Kidney (tissue), 22 donors: ENCODE results near the gene GZMA. TPM values are rescaled to one million over a fixed set of nuclear protein-coding genes. Genes with fewer than 3 reads are reported as not detected.
A peak's percentile ranks its signal among the peaks of the same experiment; 100 is the strongest.

Experiments
- DNase-seq, 5 donors: peaks; one replicate each; pipeline ENCODE4 v3.0.0-alpha.2; 2013 to 2020
- FAIRE-seq: peaks from 2 replicates; lab custom pipeline; 2012; peaks lifted over from hg19 to GRCh38; lab: Jason Lieb, UNC
- H3K27ac ChIP-seq, 2 donors: one replicate each; pipeline ENCODE4 v1.7.0; 2013; ENCODE audit warnings: low read depth in 2 of 2, low read length in 2 of 2, inconsistent platforms in 1 of 2
- H3K27me3 ChIP-seq: one replicate; pipeline ENCODE4 v1.7.1; 2013; ENCODE audit warnings: low read length, inconsistent platforms; ENCODE audit not compliant: control insufficient read depth, insufficient read depth
- H3K36me3 ChIP-seq, 3 donors: one replicate each; pipeline versions ENCODE4 v1.7.0 to v1.7.1; 2013; ENCODE audit warnings: low read length in 3 of 3, control low read depth in 1 of 3, inconsistent platforms in 1 of 3; ENCODE audit not compliant: insufficient read depth in 3 of 3, control insufficient read depth in 2 of 3
- H3K4me1 ChIP-seq, 3 donors: one replicate each; pipeline versions ENCODE4 v1.7.0 to v1.7.1; 2013; ENCODE audit warnings: low read length in 3 of 3, inconsistent platforms in 1 of 3, low read depth in 1 of 3; ENCODE audit not compliant: control insufficient read depth in 2 of 3, insufficient read depth in 2 of 3
- H3K4me3 ChIP-seq, 3 donors: one replicate each; pipeline versions ENCODE4 v1.7.0 to v1.8.1; 2013; ENCODE audit warnings: low read length in 3 of 3, control low read depth in 1 of 3, inconsistent platforms in 1 of 3
- H3K9ac ChIP-seq, 3 donors: one replicate each; pipeline versions ENCODE4 v1.7.0 to v1.7.1; 2013; ENCODE audit warnings: low read length in 3 of 3, control low read depth in 1 of 3, inconsistent platforms in 1 of 3
- H3K9me3 ChIP-seq, 3 donors: one replicate each; pipeline versions ENCODE4 v1.7.0 to v1.7.1; 2013; ENCODE audit warnings: low read length in 3 of 3, control low read depth in 1 of 3, inconsistent platforms in 1 of 3; ENCODE audit not compliant: control insufficient read depth in 2 of 3, insufficient read depth in 1 of 3
- intact Hi-C: fragments of 100-400 bp; cut with DNase I; formaldehyde crosslinking; loops from one replicate; pipeline ENCODE4 v1.11.1; 2022
- long read RNA-seq, 10 donors: library from polyadenylated mRNA in 1 of 10; unstranded in 1 of 10; transcript quantifications; one replicate each; pipeline ENCODE4 v2.0.0 and lab custom pipeline, GENCODE V29; 2021 to 2026
- polyA plus RNA-seq: library from polyadenylated mRNA; stranded (reverse); fragments of 350-450 nt; fragmentation: Illumina TruSeq; extraction: RNeasy Lipid Tissue Mini Kit (QIAGEN cat#74804); gene quantifications from one replicate; pipeline ENCODE4 v1.2.3, GENCODE V29; 2014; ENCODE audit warnings: low read depth, low replicate concordance; ENCODE audit not compliant: insufficient read depth
- total RNA-seq: library from RNA; stranded (reverse); fragmentation: NEBNext Ultra II Directional; extraction: Animal tissue kit (Norgen Biotek cat#: 25700); gene quantifications from one replicate; pipeline ENCODE4 v1.2.1, GENCODE V29; 2021
- TF ChIP-seq, protein P1 (sequence below): IDR thresholded peaks from 3 replicates; pipeline ENCODE4 v1.5.1; 2012; ENCODE audit warnings: mild to moderate bottlenecking, moderate library complexity, borderline replicate concordance; ENCODE audit not compliant: insufficient read depth; ENCODE audit errors: extremely low read depth
- donor health status: control.
- donor health status: control.
- donor health status: control.
- donor health status: control.
- donor health status: control.
- donor health status: DM: yes; HTN: yes; CAD: no.
- donor health status: Normal renal cell carcinoma (clear cell type).

The GZMA gene
- total RNA-seq: 6.1 TPM
- 2.2 TPM for polyA plus RNA-seq
- long read RNA-seq, donor 1: 0 reads
- long read RNA-seq, donor 2, partial matches to known transcripts: 0 of 1 reads
- long read RNA-seq, donor 2, other reads (novel, unspliced or antisense): 0 of 1 reads
- long read RNA-seq, donor 3: 0 reads
- long read RNA-seq, donor 4: 0 reads
- long read RNA-seq, donor 5: 0 reads
- long read RNA-seq, donor 6: 0 reads
- long read RNA-seq, donor 7, partial matches to known transcripts: 0 of 1 reads
- long read RNA-seq, donor 7, other reads (novel, unspliced or antisense): 0 of 1 reads
- long read RNA-seq, donor 8, partial matches to known transcripts: 0 of 1 reads
- long read RNA-seq, donor 8, other reads (novel, unspliced or antisense): 0 of 1 reads
- long read RNA-seq, donor 9: 0 reads
- long read RNA-seq, donor 10: 0 reads

DNA sequence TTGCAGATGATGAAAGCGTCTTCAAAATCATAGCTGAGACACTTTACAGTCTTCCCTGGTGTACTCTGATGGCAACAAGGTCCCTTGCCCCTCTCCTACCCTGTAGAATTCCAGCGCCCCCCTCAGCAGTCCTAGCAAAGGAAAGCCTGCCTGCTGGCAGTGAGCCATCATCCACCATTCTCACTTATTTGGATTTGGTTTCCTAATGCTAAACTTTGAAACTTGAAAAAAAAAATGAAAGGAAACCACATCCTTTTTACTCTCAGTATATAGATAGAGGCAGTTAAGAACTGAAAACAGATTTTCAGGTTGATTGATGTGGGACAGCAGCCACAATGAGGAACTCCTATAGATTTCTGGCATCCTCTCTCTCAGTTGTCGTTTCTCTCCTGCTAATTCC lies at the start of gene GZMA:
Gene GZMA (plus strand): TSS at position 299 of the 400 bp plus-strand sequence. CDS start 37 bp downstream, at position 336.
- H3K4me3 ChIP-seq: no peak within 1 kb of the TSS
- FAIRE-seq: no peak
- H3K9ac ChIP-seq: no peak within 1 kb of the TSS
- TF ChIP-seq, protein P1, sequence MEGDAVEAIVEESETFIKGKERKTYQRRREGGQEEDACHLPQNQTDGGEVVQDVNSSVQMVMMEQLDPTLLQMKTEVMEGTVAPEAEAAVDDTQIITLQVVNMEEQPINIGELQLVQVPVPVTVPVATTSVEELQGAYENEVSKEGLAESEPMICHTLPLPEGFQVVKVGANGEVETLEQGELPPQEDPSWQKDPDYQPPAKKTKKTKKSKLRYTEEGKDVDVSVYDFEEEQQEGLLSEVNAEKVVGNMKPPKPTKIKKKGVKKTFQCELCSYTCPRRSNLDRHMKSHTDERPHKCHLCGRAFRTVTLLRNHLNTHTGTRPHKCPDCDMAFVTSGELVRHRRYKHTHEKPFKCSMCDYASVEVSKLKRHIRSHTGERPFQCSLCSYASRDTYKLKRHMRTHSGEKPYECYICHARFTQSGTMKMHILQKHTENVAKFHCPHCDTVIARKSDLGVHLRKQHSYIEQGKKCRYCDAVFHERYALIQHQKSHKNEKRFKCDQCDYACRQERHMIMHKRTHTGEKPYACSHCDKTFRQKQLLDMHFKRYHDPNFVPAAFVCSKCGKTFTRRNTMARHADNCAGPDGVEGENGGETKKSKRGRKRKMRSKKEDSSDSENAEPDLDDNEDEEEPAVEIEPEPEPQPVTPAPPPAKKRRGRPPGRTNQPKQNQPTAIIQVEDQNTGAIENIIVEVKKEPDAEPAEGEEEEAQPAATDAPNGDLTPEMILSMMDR: no peak
- no peaks in the 10 kb centered on the region for H3K27me3 ChIP-seq
- H3K9me3 ChIP-seq: no peaks in the 10 kb centered on the region
- H3K4me1 ChIP-seq: no peaks in the 10 kb centered on the region
- DNase-seq: no peak
- no peak within 1 kb of the TSS for H3K27ac ChIP-seq
- H3K36me3 ChIP-seq: no peaks in the 10 kb centered on the region
- intact Hi-C loops: no loop called here

- intact Hi-C loops: no loop called here
Observed at GRCh38 chr5:55055183-55055582, 47.3 kb upstream of the GZMA start.

GRCh38 chr5:55062039-55062779 lies 40.2 kb upstream of the GZMA start:
- no peak for FAIRE-seq
- DNase-seq: peak in 1 of 5 donors; percentile 61

More at GRCh38 chr5:55055183-55055582, 47.3 kb upstream of the GZMA start:
- no peak overlapping the region for H3K27ac ChIP-seq
- H3K27me3 ChIP-seq: no peaks in the 10 kb centered on the region
- H3K4me3 ChIP-seq: no peak overlapping the region
- TF ChIP-seq, protein P1: no peak
- DNase-seq (no peak), FAIRE-seq (no peak)
- H3K9me3 ChIP-seq: peaks cover 0 to 7% (median 0%) of the 10 kb centered on the region in 3 donors
- H3K36me3 ChIP-seq: no peaks in the 10 kb centered on the region
- H3K4me1 ChIP-seq: no peaks in the 10 kb centered on the region
- H3K9ac ChIP-seq: no peak overlapping the region

More at GRCh38 chr5:55062039-55062779, 40.2 kb upstream of the GZMA start:
- Histone ChIP-seq H3K4me3 (no peak overlapping the region), H3K9ac (no peak overlapping the region), H3K4me1 (no peaks in the 10 kb centered on the region), H3K27ac (no peak overlapping the region), H3K36me3 (no peaks in the 10 kb centered on the region), H3K27me3 (no peaks in the 10 kb centered on the region), H3K9me3 (no peaks in the 10 kb centered on the region)
- intact Hi-C loops: no loop called here
- TF ChIP-seq, protein P1: no peak
